NCI-H82 (cell line): ENCODE measurements around the gene MVB12B.
"Not testable (repeated sequence)": the region's sequence is repeated elsewhere in the genome, so short reads cannot be mapped to it uniquely, and the experiment has no call there.

Experiments
- DNase-seq: peaks from one replicate; lab custom pipeline; 2025; lab: John Stamatoyannopoulos, UW

MVB12B gene

GRCh38 chr9:126474206-126474765, 147.7 kb downstream of the MVB12B start:
- DNase-seq, result no peak

GRCh38 chr9:126474786-126475485, 148.3 kb downstream of the MVB12B start:
- no peak for DNase-seq

DNA sequence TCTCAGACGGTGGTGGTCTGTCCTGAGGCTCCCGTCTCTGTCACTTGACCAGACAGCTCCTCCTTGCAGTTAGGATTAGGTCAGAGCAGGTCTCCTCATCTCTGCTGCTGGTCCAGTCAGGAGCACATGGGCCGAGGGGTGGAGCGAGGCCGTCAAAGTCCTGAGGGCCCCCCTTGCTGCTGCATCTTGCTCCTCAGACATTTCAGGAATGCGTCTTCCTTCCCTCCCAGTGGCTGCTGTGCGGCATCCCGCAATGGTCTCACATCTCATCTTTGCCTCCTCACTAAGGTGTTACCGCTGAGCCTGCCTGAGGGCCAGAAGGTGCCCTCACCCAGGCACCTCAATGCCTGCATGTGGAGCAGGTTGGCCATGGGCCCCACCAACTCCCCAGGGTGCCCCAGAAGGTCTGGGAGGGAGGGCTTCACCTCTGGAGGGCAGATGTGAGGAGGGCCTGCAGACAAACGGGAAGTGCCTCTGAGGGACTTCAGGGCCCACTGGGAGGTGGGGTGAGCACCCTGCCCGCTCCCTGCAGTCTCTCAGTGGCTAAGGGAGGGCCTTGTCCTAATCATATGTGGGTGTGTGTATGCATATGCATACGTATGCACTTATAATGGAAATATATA, 149.4 kb downstream of the MVB12B start:
- DNase-seq, result no peak

GRCh38 chr9:126477432-126477831, 150.8 kb downstream of the MVB12B start:
- not testable (repeated sequence) for DNase-seq

- no peak for DNase-seq
Observed at GRCh38 chr9:126478216-126478981, 151.8 kb downstream of the MVB12B start.

DNA sequence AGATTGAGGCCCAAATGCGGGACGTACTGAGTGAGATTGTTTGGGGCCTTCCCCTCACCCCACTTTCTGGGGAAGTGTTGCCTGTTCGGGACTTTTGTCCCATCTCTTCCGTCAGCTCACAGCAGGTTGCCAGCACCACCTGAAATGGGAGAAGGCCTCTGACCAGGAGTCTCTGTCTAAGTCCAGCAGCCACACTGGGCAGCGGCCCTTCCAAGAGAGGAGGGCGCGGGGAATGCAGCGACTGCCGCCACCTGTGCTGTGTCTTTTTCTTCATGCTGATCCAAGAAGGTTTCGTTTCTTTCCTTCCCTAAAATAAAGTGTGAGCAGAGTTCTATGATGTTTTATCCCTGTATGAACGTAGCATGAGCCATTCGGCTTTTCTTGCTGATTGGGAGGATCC, 152.9 kb downstream of the MVB12B start:
- no peak for DNase-seq

DNA sequence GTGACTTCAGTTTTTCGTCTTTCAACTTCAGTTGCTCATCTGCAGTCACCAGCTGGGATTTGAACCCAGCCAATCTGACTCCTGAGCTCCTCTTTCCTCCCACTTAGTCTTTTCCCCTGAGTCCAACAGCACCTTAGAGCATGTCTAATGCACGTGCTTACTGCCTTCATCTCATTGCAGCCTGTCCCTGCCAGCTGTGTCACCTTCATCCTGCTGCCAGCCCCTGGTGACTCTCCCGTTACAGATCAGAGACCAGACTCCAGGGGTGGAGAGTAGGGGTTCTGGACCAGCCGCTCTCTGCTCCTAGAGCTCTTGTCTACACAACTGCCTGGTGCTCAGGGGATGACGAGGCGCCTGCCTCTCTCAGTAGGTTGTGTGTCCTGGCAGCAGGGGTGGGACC, 154.2 kb downstream of the MVB12B start:
- no peak for DNase-seq

GRCh38 chr9:126481862-126482261, 155.2 kb downstream of the MVB12B start:
- no peak for DNase-seq

DNA sequence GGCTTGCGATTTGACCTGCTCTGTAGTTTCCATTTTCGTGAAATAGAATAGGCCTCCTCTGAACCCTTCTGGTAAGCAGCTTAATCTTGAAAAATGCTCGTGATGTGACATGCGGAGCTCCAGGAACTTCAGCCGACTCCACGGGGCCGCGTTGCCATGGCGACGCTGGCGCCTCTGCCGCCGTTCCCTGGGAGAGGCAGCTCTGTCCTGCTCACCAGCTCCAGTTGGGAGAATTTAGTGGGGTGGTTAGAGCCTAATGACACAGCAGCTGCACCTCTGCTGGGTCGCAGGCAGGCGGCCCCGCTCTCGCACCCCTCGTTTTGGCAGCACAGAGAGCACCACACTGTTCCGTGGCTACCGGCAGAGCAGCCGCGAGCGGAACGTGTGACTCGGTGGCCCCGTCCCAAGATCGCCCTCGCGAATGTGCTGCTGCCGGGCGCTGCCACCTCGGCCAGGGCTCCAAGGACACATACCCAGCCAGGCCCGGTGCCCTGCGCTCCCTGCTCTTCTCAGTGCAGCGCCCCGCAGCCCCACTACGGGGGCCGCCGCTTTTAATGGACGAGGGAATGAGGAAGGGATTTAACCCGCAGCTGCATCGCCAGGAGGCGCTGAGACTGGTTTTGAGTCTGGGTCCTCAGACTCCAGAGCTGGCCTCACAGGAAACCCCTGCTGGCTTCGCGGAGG, 155.9 kb downstream of the MVB12B start:
- no peak for DNase-seq

- no peak for DNase-seq
Observed at GRCh38 chr9:126483468-126484073, 156.9 kb downstream of the MVB12B start.

- no peak for DNase-seq
Observed at GRCh38 chr9:126485662-126486061, 159.0 kb downstream of the MVB12B start.

DNA sequence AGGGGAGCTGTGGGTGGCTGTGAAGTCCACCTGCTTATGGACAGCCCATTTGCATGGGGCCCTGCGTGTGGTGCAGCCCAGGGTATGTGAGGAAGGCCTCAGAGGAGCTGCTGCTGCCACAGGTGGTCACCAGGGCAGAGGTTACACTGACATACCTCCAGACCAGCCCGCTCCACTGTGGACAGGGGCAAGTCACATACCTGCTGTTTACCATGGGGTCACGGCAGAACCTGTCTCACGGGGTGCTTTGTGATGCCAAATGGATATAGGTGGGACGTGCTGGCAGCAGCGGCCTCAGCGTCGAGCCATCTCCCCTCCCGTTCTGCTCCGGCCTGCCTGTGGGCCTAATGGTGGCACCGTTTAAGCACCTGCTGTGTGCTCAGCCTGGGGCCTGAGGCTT, 159.6 kb downstream of the MVB12B start:
- no peak for DNase-seq

DNA sequence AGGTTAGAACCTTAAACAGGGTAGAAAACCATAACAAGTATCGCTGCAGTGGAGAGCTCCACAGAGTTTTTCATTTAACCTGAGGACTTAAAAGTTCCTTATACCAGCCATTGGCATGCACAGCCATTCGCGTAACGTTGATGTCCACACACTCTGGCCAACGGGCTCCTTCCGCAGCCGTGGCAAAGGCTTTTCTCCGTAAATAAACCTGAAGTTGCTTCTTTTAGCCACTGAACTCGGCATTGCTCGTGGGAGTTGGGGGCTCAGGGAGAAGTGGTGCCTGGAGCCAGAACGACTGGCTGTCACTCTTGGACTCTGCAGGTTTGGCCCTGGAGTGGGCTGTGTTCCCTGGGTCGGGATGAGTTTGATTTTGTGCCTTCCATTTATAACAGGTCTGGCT, 161.2 kb downstream of the MVB12B start:
- DNase-seq, result no peak

DNA sequence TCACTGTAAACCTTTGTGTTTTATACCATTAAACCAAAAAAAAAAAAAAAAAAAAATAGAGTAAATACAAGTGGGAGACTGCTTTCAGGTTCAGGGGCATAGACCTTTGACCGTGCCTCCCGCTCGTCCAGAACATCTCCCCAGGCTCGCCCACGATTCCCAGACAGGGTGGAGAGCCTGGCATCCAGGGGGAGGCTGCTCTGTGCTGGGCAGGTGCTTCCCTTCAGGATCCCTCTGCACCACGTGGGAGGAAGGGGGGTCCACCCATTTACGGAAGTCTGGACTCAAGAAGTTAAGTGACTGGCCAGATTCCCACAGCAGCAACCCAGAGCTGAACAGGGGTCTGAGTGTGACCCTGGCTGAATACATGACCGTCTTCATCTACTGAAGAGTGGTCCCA, 161.7 kb downstream of the MVB12B start:
- no peak for DNase-seq

- DNase-seq, result no peak
Observed at GRCh38 chr9:126488881-126489404, 162.3 kb downstream of the MVB12B start.

- DNase-seq, result no peak
Observed at GRCh38 chr9:126489581-126490213, 163.1 kb downstream of the MVB12B start.

- DNase-seq, result no peak
Observed at GRCh38 chr9:126490214-126490631, 163.6 kb downstream of the MVB12B start.

DNA sequence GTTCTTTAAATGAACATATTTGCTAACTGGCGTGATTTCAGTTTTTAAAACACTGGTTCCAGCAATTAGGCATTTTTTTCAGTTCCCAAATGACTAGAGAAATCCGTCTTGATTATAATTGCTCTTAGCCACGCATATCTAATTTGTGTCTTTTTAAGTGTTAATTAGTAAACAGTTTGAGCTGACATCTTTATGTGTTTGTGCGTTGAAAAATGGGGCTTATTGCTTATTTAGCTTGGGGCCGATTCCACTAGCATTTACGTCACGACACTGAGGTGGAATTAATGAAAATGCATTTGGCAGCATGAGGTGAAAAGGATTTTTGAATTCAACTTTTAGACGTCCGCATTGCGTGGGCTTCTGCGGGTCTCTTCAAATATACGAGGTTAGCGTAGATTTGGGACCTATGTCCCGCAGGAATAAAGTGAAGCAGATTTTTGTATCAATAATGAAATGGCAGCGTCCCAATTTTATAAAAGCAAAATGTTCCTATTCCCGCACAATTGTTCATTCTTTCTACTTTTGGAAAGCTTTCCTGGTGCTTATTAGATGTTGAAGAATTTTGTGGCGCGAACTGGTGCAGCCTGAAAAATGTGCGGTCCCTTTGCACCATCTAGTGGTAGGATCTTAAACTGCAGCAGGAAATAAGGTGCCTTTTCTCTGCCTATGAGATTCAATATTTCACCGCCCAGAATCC, 164.4 kb downstream of the MVB12B start:
- peak; percentile 71 for DNase-seq

GRCh38 chr9:126491568-126491879, 164.9 kb downstream of the MVB12B start:
- DNase-seq, result no peak

GRCh38 chr9:126491949-126492348, 165.3 kb downstream of the MVB12B start:
- DNase-seq, result no peak

GRCh38 chr9:126494264-126494663, 167.6 kb downstream of the MVB12B start:
- no peak for DNase-seq
